WTC11 (cell line): Measurements from ENCODE around the gene SPI1. TPM values are rescaled to one million over a fixed set of nuclear protein-coding genes. Genes with fewer than 3 reads are reported as not detected.

Experiments used
- ATAC-seq: fragments of 200-7000 bp; cut with Tn5 transposase; 2 replicates; pipeline ENCODE4 v1.10.0; 2021; ENCODE audit warnings: mild to moderate bottlenecking, moderate library complexity
- CTCF ChIA-PET: fragments of 300-600 bp; sonication (Branson Sonifier 250); formaldehyde crosslinking; loops from one replicate; lab custom pipeline; 2021; ENCODE audit warnings: antibody characterized with exemption; lab: Charles Lee
- POLR2A ChIA-PET: fragments of 350-600 bp; sonication (Branson Sonifier 250); formaldehyde crosslinking; loops from one replicate; lab custom pipeline; 2021; ENCODE audit warnings: antibody characterized with exemption; lab: Charles Lee
- DNase-seq: peaks from one replicate; pipeline ENCODE4 v3.0.0; 2021; ENCODE audit warnings: low spot score
- H3K27ac Mint-ChIP-seq: 2 replicates; pipeline ENCODE4 v1.8.0; 2021; ENCODE audit warnings: mixed read lengths
- H3K27me3 Mint-ChIP-seq: 2 replicates; pipeline ENCODE4 v1.8.0; 2021; ENCODE audit warnings: low read depth, mild to moderate bottlenecking, moderate library complexity, mixed read lengths
- H3K36me3 Mint-ChIP-seq: 2 replicates; pipeline ENCODE4 v1.8.0; 2021; ENCODE audit warnings: mixed read lengths
- H3K4me1 Mint-ChIP-seq: 2 replicates; pipeline ENCODE4 v1.8.0; 2022; ENCODE audit warnings: mixed read lengths
- H3K4me3 Mint-ChIP-seq: 2 replicates; pipeline ENCODE4 v1.8.0; 2021; ENCODE audit warnings: mild to moderate bottlenecking, moderate library complexity, mixed read lengths
- H3K9me3 Mint-ChIP-seq: 2 replicates; pipeline ENCODE4 v1.8.0; 2021; ENCODE audit warnings: mixed read lengths
- ATF1 ChIP-seq: sonication (generic); formaldehyde crosslinking; IDR thresholded peaks from 2 replicates; pipeline ENCODE4 v1.8.1; 2023; ENCODE audit warnings: mild to moderate bottlenecking, moderate library complexity, missing genetic modification reagents
- CREM ChIP-seq: sonication (generic); formaldehyde crosslinking; IDR thresholded peaks from 2 replicates; pipeline ENCODE4 v1.8.1; 2022; ENCODE audit warnings: mild to moderate bottlenecking, missing genetic modification reagents, moderate library complexity
- ELF4 ChIP-seq: sonication (generic); formaldehyde crosslinking; IDR thresholded peaks from 2 replicates; pipeline ENCODE4 v1.8.1; 2022; ENCODE audit warnings: low read depth, mild to moderate bottlenecking, moderate library complexity, missing genetic modification reagents
- EMX1 ChIP-seq: fragments of 250-450 bp; sonication (Bioruptor Pico); IDR thresholded peaks from 2 replicates; pipeline ENCODE4 v1.8.0; 2021; ENCODE audit warnings: mild to moderate bottlenecking
- ERG ChIP-seq: fragments of 250-450 bp; sonication (Bioruptor Pico); IDR thresholded peaks from 2 replicates; pipeline ENCODE4 v1.8.0; 2021; ENCODE audit warnings: mild to moderate bottlenecking
- FOXK1 ChIP-seq: sonication (generic); formaldehyde crosslinking; IDR thresholded peaks from 2 replicates; pipeline ENCODE4 v1.8.0; 2022; ENCODE audit warnings: mild to moderate bottlenecking, moderate library complexity, missing genetic modification reagents
- HMGA2 ChIP-seq: fragments of 250-450 bp; sonication (Bioruptor Pico); IDR thresholded peaks from 2 replicates; pipeline ENCODE4 v1.4.0; 2021; ENCODE audit warnings: mild to moderate bottlenecking, moderate library complexity
- IRF2 ChIP-seq: sonication (generic); formaldehyde crosslinking; IDR thresholded peaks from 2 replicates; pipeline ENCODE4 v1.8.0; 2022; ENCODE audit warnings: low read depth, missing genetic modification reagents, borderline replicate concordance
- JUN ChIP-seq: sonication (generic); formaldehyde crosslinking; IDR thresholded peaks from 2 replicates; pipeline ENCODE4 v1.8.0; 2023; ENCODE audit warnings: mild to moderate bottlenecking, missing genetic modification reagents
- NFE2L1 ChIP-seq: sonication (generic); formaldehyde crosslinking; IDR thresholded peaks from 2 replicates; pipeline ENCODE4 v1.8.1; 2023; ENCODE audit warnings: missing genetic modification reagents
- NR1H2 ChIP-seq: sonication (generic); formaldehyde crosslinking; IDR thresholded peaks from 2 replicates; pipeline ENCODE4 v1.9.0; 2021; ENCODE audit warnings: mild to moderate bottlenecking, moderate library complexity, missing genetic modification reagents
- NR3C1 ChIP-seq: sonication (generic); formaldehyde crosslinking; conservative IDR thresholded peaks from 2 replicates; pipeline ENCODE4 v1.8.1; 2023; ENCODE audit warnings: low read depth, mild to moderate bottlenecking, missing genetic modification reagents
- SP1 ChIP-seq: sonication (generic); formaldehyde crosslinking; conservative IDR thresholded peaks from 2 replicates; pipeline ENCODE4 v1.8.1; 2022; ENCODE audit warnings: missing genetic modification reagents
- ZBTB21 ChIP-seq: sonication (generic); formaldehyde crosslinking; IDR thresholded peaks from 2 replicates; pipeline ENCODE4 v1.8.1; 2023; ENCODE audit warnings: mild to moderate bottlenecking, missing genetic modification reagents, borderline replicate concordance
- ZMAT4 ChIP-seq: fragments of 250-450 bp; sonication (Bioruptor Pico); IDR thresholded peaks from 2 replicates; pipeline ENCODE4 v1.9.0; 2021; ENCODE audit warnings: mild to moderate bottlenecking
- ZNF232 ChIP-seq: sonication (generic); formaldehyde crosslinking; IDR thresholded peaks from 2 replicates; pipeline ENCODE4 v1.8.0; 2022; ENCODE audit warnings: mild to moderate bottlenecking, missing genetic modification reagents
- ZNF396 ChIP-seq: fragments of 250-450 bp; sonication (Bioruptor Pico); IDR thresholded peaks from 2 replicates; pipeline ENCODE4 v1.8.0; 2021; ENCODE audit warnings: mild to moderate bottlenecking, moderate library complexity, borderline replicate concordance
- ZNF532 ChIP-seq: fragments of 250-450 bp; sonication (Bioruptor Pico); IDR thresholded peaks from 2 replicates; pipeline ENCODE4 v1.9.0; 2021; ENCODE audit warnings: mild to moderate bottlenecking, borderline replicate concordance
- total RNA-seq: library from RNA; stranded (reverse); gene quantifications from 3 replicates; pipeline ENCODE4 v1.2.3, GENCODE V29; 2021
- TF ChIP-seq, protein P1 (sequence below): sonication (generic); formaldehyde crosslinking; IDR thresholded peaks from 2 replicates; pipeline ENCODE4 v1.8.0; 2022; ENCODE audit warnings: mild to moderate bottlenecking, missing genetic modification reagents
- TF ChIP-seq, protein P2 (sequence below): sonication (generic); formaldehyde crosslinking; IDR thresholded peaks from 2 replicates; pipeline ENCODE4 v1.8.1; 2023; ENCODE audit warnings: mild to moderate bottlenecking, missing genetic modification reagents

The SPI1 gene
- total RNA-seq, 1 experiment from 2014 or later: 0.59 TPM

DNA sequence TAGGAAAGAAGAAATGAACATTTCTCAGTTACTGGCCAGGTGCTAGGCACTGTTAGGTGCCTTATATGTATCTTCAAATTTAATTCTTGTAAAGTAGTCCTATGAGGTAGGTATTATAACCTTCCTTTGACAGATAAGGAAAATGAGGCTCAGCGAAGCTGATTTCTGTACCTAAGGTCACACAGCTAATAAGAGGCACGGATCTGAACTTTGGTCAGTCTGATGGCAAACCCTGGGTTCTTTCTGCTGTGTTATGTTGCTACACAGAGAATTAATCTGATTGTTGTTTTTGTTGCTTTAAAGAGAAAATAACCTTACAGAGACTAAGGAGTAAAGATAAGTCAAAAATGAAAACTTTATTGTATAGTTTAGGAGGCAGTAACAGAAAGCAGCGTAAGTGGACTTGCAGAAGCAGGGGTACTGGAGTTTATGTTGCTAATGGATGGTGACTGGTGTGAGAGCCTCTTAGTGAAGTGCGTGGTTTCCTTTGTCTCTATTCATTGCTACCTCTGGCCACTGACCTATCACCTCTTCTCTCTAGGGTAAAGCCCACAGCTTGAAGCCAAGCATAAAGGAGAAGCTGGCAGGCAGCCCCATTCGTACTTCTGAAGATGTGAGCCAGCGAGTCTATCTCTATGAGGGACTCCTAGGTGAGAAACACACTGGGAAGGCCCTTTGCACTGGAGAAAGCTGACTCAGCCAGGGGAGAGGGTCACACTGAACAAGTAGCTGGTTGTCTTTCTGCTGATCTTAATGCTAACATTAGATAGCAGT lies 70.1 kb downstream of the SPI1 start:
- DNase-seq: no peak
- TF ChIP-seq ELF4 (CRISPR knock-in tag) (no peak), JUN (CRISPR knock-in tag) (no peak), NFE2L1 (CRISPR knock-in tag) (no peak), IRF2 (CRISPR knock-in tag) (no peak), FOXK1 (CRISPR knock-in tag) (no peak), HMGA2 (CRISPR knock-in tag) (no peak), ZNF396 (no peak), ZBTB21 (no peak), NR1H2 (no peak), CREM (CRISPR knock-in tag) (no peak), ZNF532 (CRISPR knock-in tag) (no peak), ZMAT4 (CRISPR knock-in tag) (no peak), NR3C1 (CRISPR knock-in tag) (no peak), ERG (CRISPR knock-in tag) (no peak), ZNF232 (CRISPR knock-in tag) (no peak), SP1 (CRISPR knock-in tag) (no peak), ATF1 (no peak), EMX1 (CRISPR knock-in tag) (no peak)
- TF ChIP-seq, protein P1, sequence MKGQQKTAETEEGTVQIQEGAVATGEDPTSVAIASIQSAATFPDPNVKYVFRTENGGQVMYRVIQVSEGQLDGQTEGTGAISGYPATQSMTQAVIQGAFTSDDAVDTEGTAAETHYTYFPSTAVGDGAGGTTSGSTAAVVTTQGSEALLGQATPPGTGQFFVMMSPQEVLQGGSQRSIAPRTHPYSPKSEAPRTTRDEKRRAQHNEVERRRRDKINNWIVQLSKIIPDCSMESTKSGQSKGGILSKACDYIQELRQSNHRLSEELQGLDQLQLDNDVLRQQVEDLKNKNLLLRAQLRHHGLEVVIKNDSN (CRISPR knock-in tag): no peak
- TF ChIP-seq, protein P2, sequence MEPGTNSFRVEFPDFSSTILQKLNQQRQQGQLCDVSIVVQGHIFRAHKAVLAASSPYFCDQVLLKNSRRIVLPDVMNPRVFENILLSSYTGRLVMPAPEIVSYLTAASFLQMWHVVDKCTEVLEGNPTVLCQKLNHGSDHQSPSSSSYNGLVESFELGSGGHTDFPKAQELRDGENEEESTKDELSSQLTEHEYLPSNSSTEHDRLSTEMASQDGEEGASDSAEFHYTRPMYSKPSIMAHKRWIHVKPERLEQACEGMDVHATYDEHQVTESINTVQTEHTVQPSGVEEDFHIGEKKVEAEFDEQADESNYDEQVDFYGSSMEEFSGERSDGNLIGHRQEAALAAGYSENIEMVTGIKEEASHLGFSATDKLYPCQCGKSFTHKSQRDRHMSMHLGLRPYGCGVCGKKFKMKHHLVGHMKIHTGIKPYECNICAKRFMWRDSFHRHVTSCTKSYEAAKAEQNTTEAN (CRISPR knock-in tag): no peak
- Mint-ChIP-seq H3K4me3 (no peak overlapping the region), H3K36me3 (peaks cover 50% of the 10 kb centered on the region), H3K9me3 (no peaks in the 10 kb centered on the region), H3K27ac (no peak overlapping the region), H3K27me3 (no peaks in the 10 kb centered on the region), H3K4me1 (no peaks in the 10 kb centered on the region)
- ChIA-PET POLR2A (interaction anchor here (0.6 to 0.7 kb wide), 2 partner anchors 38 to 47 kb away, joined by 3 read pairs; partner anchors contain the start of gene MADD), CTCF (interaction anchor here (1.1 kb wide), 1 partner anchor 99 kb away, joined by 3 read pairs; no protein-coding TSS in a partner anchor)
- no peak for ATAC-seq
